Activated T-cell treated with anti-CD3 and anti-CD28 coated beads, Interleukin-2, amount 50 U/mL, for 4 hours (primary cell): Measurements from ENCODE around the gene KIF1C. TPM values are rescaled to one million over a fixed set of nuclear protein-coding genes. Genes with fewer than 3 reads are reported as not detected.

Experiments used
- ATAC-seq, 2 donors: fragments of 200-7000 bp; cut with Tn5 transposase; one replicate each; pipeline ENCODE4 v1.10.0; 2021
- DNase-seq: peaks from one replicate; pipeline ENCODE4 v3.0.0-alpha.2; 2020
- H3K27me3 Mint-ChIP-seq: one replicate; pipeline ENCODE4 v1.8.0; 2021; ENCODE audit warnings: low read depth, mixed read lengths
- H3K36me3 Mint-ChIP-seq: one replicate; pipeline ENCODE4 v1.8.0; 2022; ENCODE audit warnings: mixed read lengths; ENCODE audit not compliant: insufficient read depth
- H3K4me1 Mint-ChIP-seq: one replicate; pipeline ENCODE4 v1.8.0; 2021; ENCODE audit warnings: low read depth, mixed read lengths
- H3K4me3 Mint-ChIP-seq: one replicate; pipeline ENCODE4 v1.8.0; 2021; ENCODE audit warnings: mild to moderate bottlenecking, moderate library complexity, mixed read lengths
- H3K9me3 Mint-ChIP-seq: one replicate; pipeline ENCODE4 v1.8.0; 2021; ENCODE audit warnings: mixed read lengths
- total RNA-seq, 3 donors: library from RNA; stranded (reverse); gene quantifications; one replicate each; pipeline ENCODE4 v1.2.1, GENCODE V29; 2021

The KIF1C gene
- total RNA-seq, 3 donors from 2014 or later = 42.7 to 49.9 (median 49.4) TPM

DNA sequence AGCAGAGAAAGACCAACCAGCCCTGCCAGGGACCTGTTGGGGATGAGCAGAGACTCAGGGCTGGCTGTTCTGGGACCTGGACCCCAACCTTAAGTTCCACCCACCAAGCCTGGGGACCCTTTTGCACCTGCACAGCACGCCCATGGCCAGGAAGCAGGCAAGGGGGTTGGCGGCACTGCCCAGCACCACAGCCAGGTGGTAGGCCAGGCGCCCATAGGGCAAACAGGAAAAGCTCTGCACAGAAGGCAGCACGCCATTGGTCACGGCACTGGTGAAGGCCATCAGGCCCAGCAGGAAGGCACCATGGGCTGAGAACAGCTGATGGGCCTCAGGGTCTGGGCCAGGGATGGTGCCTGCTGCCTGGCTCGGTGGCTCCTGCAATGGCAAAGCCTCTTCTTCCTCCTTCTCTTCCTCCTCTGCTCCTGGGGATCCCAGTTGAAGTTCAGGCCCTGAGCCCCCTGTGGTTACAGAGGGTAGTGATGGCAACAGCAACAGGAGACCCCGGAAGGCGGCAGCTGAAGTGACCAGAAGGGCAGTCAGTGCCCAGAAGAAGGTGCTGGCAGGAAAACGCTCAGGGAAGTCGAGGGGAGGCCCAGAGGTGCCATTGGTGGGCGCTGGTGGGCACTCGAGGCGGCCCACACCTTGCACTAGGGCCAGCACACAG, 35.7 kb downstream of the KIF1C start:
- H3K4me3 Mint-ChIP-seq = no peak overlapping the region
- H3K27me3 Mint-ChIP-seq = no peaks in the 10 kb centered on the region
- DNase-seq (no peak), ATAC-seq (no peak)
- H3K9me3 Mint-ChIP-seq = no peaks in the 10 kb centered on the region
- peaks cover 21% of the 10 kb centered on the region for H3K4me1 Mint-ChIP-seq
- H3K36me3 Mint-ChIP-seq = no peaks in the 10 kb centered on the region

DNA sequence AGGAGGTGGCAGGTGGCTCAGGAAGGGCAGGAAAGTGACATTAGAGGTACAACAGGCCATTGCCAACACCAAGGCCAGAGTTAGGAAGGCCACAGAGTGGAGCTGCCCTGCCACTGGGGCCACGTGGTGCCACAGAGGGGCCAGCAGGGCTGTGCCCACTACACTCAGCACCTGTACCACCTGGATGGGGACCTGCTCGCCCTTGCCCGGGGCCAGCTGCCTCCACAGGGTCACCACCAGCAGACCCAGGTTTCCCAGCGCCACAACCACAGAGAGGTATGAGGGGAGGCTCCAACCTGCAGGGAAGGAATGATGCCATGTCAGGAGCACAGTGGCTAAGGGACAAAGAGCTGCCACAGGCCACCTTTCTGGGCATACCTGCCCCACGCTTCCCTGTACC, 36.3 kb downstream of the KIF1C start:
- no peaks in the 10 kb centered on the region for H3K36me3 Mint-ChIP-seq
- DNase-seq (no peak), ATAC-seq (no peak)
- peaks cover 21% of the 10 kb centered on the region for H3K4me1 Mint-ChIP-seq
- H3K9me3 Mint-ChIP-seq = no peaks in the 10 kb centered on the region
- no peaks in the 10 kb centered on the region for H3K27me3 Mint-ChIP-seq
- H3K4me3 Mint-ChIP-seq = no peak overlapping the region

DNA sequence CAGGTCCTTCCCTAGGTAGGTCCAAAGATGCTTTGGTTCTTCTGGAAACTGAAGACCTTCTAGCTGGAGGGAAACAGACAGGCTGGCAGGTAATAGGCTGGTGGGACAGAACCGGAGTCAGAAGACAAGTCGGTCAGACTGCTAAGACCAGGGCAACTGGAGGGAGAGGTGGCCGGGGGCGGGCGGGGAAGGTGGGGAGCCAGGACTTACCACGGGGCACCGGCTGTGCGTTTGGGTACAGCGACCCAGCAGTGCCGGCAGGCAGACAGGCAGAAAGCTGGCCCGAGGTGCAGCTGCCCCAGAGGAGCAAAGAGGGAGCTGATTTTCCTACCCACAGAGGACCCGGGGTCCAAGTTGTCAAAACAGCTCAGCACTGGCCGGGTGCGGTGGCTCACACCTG, 36.9 kb downstream of the KIF1C start:
- H3K27me3 Mint-ChIP-seq = no peaks in the 10 kb centered on the region
- no peaks in the 10 kb centered on the region for H3K9me3 Mint-ChIP-seq
- peaks cover 21% of the 10 kb centered on the region for H3K4me1 Mint-ChIP-seq
- H3K4me3 Mint-ChIP-seq = no peak overlapping the region
- DNase-seq = no peak
- ATAC-seq = no peak
- H3K36me3 Mint-ChIP-seq = no peaks in the 10 kb centered on the region

DNA sequence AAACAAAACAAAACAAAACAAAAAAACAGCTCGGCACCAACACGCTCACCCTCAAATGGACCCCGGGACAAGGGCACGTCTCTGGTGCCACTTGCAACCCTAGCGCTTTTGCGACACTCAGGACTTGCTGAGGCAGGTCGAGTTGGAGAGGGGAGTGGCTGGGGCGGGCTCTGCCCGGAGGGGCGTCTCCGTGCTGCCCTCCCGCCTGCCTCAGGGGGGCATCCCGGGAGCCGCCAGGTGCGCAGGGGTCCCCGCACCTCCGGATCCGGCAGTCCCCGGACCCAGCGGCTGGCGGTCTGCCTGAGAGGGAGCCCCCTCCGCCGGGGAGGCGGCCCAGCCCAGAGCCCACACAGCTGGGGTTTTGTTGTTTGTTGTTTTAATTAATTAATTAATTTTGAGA, 37.6 kb downstream of the KIF1C start, which contains the start of gene SLC52A1:
SLC52A1 (minus strand) TSS at position 112 of the 400 bp plus-strand sequence. CDS start 820 bp downstream, outside the sequence.
- DNase-seq = no peak
- no peaks in the 10 kb centered on the region for H3K9me3 Mint-ChIP-seq
- H3K4me3 Mint-ChIP-seq = no peak within 1 kb of the TSS
- H3K36me3 Mint-ChIP-seq = no peaks in the 10 kb centered on the region
- H3K4me1 Mint-ChIP-seq = peaks cover 24% of the 10 kb centered on the region
- no peak for ATAC-seq
- no peaks in the 10 kb centered on the region for H3K27me3 Mint-ChIP-seq

DNA sequence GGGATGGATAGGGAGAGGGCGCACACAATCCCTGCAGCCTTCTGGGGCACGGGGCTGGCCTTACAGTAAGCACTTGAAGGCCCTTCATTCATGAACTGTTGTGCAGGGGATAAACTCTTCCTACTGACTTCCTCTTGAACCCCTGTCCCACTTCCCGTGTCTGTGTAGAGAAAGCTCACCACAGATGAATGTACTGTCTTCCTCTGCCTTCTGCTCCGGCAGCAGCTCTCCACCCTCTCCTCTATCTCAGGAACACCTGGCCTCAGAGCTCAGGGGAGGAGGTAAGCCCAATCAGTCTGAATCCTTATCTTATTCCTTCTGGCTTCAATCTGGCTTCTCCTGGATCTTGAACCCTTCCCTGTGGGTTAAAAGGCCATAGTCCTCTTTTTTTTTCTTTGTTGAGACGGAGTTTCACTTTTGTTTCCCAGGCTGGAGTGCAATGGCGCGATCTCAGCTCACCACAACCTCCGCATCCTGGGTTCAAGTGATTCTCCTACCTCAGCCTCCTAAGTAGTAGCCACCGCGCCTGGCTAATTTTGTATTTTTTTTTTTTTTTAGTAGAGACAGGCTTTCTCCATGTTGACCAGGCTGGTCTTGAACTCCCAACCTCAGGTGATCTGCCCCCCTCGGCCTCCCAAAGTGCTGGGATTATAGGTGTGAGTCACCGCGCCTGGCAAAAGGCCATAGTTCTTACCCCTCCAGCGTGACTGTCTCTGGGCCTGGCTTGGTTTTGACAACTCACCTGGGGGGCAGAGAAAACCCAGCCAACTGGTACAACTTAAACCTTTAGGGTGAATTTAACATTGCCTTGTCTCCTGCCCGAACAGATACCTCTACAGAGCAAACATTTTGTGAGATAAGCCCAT, 44.6 kb downstream of the KIF1C start:
- H3K9me3 Mint-ChIP-seq = no peaks in the 10 kb centered on the region
- H3K4me1 Mint-ChIP-seq = peaks cover 44% of the 10 kb centered on the region
- DNase-seq (peak; percentile 37), ATAC-seq (peak; percentile 46 to 48)
- no peaks in the 10 kb centered on the region for H3K36me3 Mint-ChIP-seq
- no peaks in the 10 kb centered on the region for H3K27me3 Mint-ChIP-seq
- H3K4me3 Mint-ChIP-seq = peak overlapping the region; percentile 81

DNA sequence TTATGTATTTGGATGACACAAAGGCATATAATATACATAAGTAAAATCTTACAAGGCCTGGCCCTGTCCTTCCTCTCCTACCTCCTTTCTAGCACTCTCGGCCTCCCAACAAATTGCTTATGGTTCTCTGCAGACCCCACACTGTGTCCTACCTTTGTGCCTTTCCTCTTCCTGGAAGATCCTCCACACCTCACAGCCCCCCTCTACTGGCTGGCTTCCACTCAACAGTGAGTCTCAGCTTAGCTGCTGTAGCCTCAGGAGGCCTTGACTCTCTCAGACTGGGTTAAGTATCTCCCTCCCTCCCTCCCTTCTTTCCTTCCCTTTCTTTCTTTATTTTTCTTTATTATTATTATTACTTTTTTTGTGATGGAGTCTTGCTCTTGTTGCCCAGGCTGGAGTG, 45.8 kb downstream of the KIF1C start:
- Mint-ChIP-seq H3K27me3 (no peaks in the 10 kb centered on the region), H3K36me3 (no peaks in the 10 kb centered on the region), H3K4me3 (peak overlapping the region; percentile 45), H3K4me1 (peaks cover 53% of the 10 kb centered on the region), H3K9me3 (no peaks in the 10 kb centered on the region)
- ATAC-seq (no peak), DNase-seq (no peak)

DNA sequence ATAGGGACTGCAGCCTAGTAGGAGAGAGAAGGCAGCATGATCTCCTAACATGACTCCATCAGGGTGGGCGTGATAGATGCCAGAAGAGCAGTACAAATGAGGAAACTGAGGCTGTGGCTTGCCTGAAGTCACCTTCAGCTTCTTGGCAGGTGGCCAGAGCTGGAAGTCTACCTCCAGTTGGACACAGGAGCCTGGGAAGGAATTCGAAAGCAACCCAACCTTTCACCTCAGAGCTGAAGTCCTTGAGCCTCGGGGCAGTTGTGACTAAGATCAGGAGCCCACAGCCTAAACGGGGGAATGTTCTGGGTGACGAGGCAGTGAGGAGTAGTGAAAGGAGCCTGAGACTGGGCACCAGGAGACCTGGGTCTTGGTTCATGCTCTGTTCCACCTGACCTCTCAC, 46.9 kb downstream of the KIF1C start:
- H3K27me3 Mint-ChIP-seq = no peaks in the 10 kb centered on the region
- no peaks in the 10 kb centered on the region for H3K9me3 Mint-ChIP-seq
- H3K36me3 Mint-ChIP-seq = no peaks in the 10 kb centered on the region
- H3K4me1 Mint-ChIP-seq = peaks cover 61% of the 10 kb centered on the region
- ATAC-seq (no peak), DNase-seq (no peak)
- no peak overlapping the region for H3K4me3 Mint-ChIP-seq

DNA sequence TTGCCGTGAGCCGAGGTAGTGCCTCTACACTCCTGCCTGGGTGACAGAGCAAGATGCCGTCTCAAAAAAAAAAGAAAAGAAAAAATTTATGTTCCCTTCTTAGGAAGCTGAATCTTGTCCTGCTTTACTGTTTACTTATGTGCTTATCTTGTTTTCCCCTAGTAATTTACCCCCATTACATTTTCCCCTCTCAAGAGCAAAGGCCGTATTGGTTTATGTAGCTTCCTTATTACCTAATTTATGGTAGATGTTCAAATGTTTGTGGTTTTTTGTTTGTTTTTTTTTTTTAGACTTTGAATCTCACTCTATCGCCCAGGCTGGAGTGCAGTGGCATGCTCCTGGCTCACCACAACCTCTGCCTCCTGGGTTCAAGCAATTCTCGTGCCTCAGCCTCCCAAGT, 47.7 kb downstream of the KIF1C start:
- Mint-ChIP-seq H3K27me3 (no peaks in the 10 kb centered on the region), H3K36me3 (no peaks in the 10 kb centered on the region), H3K4me1 (peaks cover 64% of the 10 kb centered on the region), H3K4me3 (no peak overlapping the region), H3K9me3 (no peaks in the 10 kb centered on the region)
- DNase-seq (no peak), ATAC-seq (no peak)

DNA sequence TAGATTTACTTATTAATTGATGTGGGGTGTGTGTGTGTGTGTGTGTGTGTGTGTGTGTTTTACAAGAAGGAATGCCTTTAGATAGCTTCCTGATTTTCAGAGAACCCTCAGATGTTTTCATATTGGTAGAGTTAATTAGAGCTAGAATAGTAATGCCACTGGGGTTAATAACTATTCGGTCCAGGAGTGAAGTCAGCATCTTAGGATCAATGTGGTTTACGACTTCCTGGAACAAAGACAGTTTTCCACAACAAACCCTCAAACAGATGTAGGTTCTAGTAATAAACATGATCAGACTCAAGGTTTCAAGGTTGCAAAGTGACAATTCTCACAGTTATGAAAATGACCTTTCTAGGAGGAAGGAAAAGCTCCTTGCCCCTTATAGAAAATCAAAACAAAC, 49.7 kb downstream of the KIF1C start:
- ATAC-seq (no peak), DNase-seq (no peak)
- no peak overlapping the region for H3K4me3 Mint-ChIP-seq
- peaks cover 57% of the 10 kb centered on the region for H3K4me1 Mint-ChIP-seq
- H3K36me3 Mint-ChIP-seq = no peaks in the 10 kb centered on the region
- H3K9me3 Mint-ChIP-seq = no peaks in the 10 kb centered on the region
- no peaks in the 10 kb centered on the region for H3K27me3 Mint-ChIP-seq

DNA sequence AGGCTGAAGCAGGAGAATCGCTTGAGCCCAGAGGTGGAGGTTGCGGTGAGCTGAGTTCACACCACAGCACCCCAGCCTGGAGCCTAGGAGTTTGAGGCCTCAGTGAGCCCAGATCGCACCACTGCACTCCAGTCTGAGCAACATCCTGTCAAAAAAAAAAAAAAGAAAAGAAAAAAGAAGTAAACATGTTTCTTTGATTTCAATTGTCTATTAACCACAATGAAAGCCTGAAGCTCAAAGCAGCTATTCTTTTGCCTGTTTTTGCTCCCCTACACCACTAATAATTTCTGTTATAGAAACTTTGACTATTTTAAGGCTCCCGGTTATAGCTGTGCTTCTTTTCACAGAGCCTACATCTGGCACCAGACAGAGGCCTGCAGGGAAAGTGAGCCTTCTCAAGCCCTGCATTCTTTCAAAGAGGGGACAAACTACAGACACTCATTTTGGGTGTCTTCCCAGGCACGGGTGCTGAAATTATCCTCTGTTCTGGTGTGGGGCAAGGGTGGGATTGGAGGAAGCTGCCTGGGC, 51.6 kb downstream of the KIF1C start:
- DNase-seq = peak; percentile 47

DNA sequence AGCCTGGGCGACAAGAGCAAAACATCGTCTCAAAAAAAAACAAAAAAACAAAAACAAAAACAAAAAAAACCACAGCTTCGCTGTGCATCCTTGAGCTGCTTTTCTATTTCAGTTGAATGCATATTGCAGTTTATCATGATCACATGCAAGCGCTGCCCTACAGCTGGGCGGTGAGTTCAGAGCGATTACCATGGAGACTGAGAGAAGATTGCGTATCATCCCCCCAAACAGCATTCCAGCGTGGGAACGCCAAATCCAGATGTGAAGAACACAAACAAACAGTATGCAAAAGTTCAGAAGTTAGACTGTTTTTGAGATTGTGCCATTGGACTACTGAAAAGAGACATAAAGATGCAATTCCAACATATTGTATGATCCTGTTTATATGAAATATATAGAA, 52.5 kb downstream of the KIF1C start:
- Mint-ChIP-seq H3K4me1 (peaks cover 39% of the 10 kb centered on the region), H3K36me3 (no peaks in the 10 kb centered on the region), H3K9me3 (no peaks in the 10 kb centered on the region), H3K4me3 (no peak overlapping the region), H3K27me3 (no peaks in the 10 kb centered on the region)
- ATAC-seq (no peak), DNase-seq (no peak)

More for the DNA sequence above, 51.6 kb downstream of the KIF1C start:
- H3K9me3 Mint-ChIP-seq = no peaks in the 10 kb centered on the region
- H3K4me3 Mint-ChIP-seq = no peak overlapping the region
- no peaks in the 10 kb centered on the region for H3K27me3 Mint-ChIP-seq
- peaks cover 47% of the 10 kb centered on the region for H3K4me1 Mint-ChIP-seq
- no peaks in the 10 kb centered on the region for H3K36me3 Mint-ChIP-seq
- peak; percentile 58 to 84 for ATAC-seq

DNA sequence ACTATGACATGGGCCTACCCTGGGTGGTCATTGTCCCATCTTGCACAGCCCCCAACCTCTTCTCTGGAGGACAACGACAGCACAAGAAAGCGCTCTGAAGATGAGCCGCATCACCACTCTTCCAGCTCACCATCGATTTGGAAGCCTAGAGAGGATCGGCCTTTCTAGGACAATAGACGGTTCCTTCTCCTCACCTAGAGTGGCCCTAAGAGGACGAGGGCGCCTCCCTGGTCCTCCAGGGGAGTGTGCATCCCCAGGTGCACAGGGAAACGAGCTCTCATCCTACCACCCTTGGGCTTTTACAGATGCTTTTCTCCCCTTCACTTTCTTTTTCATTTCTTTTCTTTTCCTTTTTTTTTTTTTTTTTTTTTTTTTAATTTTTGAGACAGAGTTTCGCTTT, 57.8 kb downstream of the KIF1C start:
- H3K4me3 Mint-ChIP-seq = no peak overlapping the region
- no peak for ATAC-seq
- no peaks in the 10 kb centered on the region for H3K27me3 Mint-ChIP-seq
- no peaks in the 10 kb centered on the region for H3K9me3 Mint-ChIP-seq
- H3K36me3 Mint-ChIP-seq = no peaks in the 10 kb centered on the region
- no peaks in the 10 kb centered on the region for H3K4me1 Mint-ChIP-seq
- no peak for DNase-seq

DNA sequence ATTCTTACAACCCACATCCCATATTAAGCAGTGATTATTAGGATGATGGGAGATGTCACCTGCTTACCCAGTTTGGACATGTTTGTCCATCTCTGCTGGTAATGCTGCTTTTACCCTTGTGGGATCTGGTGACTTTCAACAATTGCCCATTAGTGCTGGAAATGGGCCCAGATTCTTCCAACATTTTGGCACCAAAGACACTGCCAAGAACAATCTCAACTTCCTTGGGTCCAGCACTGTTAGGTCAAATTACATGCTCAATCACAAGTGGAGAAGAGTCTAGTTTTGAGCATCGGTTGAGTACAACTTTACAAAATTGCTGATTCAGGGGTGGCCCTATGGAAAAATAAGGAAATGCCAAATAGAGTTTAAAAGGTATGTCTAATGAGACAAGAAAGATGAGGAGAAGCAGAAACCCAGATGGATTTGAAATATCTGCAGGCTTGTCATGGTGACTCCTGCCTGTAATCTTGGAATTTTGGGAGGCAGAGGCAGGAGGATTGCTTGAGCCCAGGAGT, 67.5 kb downstream of the KIF1C start:
- Mint-ChIP-seq H3K4me3 (no peak overlapping the region), H3K36me3 (no peaks in the 10 kb centered on the region), H3K27me3 (no peaks in the 10 kb centered on the region), H3K9me3 (no peaks in the 10 kb centered on the region), H3K4me1 (peaks cover 3% of the 10 kb centered on the region)
- no peak for DNase-seq
- ATAC-seq = no peak

DNA sequence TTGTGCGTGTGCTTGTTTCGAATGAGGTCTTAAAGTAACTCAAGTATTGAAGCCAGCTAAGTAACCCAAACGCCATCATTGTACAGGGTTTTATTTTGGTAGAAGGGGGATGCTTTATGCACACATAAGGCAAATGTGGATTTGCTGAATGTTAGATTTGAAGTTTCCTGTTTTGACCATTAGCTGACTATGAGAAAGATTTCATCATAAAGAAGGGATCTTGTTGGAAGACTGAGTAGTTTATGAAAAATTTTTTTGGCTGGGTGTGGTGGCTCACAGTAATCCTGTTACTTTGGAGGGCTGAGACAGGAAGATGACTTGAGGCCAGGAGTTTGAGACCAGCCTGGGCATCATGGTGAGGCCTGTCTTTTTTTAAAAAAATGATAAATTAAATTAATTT, 70.5 kb downstream of the KIF1C start:
- no peaks in the 10 kb centered on the region for H3K4me1 Mint-ChIP-seq
- ATAC-seq = no peak
- no peak for DNase-seq
- H3K9me3 Mint-ChIP-seq = no peaks in the 10 kb centered on the region
- no peaks in the 10 kb centered on the region for H3K27me3 Mint-ChIP-seq
- H3K36me3 Mint-ChIP-seq = no peaks in the 10 kb centered on the region
- no peak overlapping the region for H3K4me3 Mint-ChIP-seq
